GM12872 (cell line): ENCODE measurements around the gene ATP7B.

ENCODE experiments used
- TF ChIP-seq, protein P1 (sequence below): IDR thresholded peaks from 3 replicates; pipeline ENCODE4 v1.5.1; 2011; ENCODE audit warnings: low read depth, mild to moderate bottlenecking, low read length, moderate library complexity; ENCODE audit not compliant: insufficient read depth

The ATP7B gene

DNA sequence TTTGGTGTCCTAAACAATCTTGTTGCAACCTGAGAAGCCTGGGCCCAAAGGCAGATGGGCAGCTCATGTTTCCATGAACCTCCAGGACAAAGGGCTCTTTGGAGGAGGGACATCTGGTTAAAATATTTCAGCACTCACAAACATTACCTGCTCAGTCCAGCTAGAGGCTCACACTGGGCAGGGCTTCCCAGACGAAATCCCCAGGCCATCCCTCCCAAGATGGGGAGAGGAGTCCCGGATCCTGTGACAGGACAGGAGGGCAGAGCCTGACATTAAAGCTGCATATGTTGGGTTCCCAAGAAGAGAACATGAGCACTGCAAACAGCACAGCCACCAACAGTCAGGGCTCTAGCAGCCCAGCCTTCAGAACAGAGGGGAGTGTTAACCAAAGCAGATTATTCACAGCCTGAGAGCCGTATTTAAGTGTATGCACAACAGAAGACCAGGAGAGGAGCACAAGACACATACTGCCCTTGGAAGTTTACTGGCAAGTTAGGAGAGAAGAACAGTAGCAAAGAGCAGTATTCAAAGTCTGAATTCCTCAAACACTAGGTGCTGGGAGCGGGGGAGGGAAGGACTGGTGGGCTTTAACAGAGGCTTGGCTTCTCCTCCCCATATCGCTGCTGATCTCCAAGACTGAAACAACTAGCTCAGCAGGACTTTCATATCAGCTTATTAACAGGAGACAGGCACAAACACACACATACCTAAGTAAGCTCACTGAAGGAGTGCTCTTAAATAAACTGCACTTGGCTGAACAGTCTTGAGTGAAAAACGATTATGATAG lies 12.3 kb downstream of the ATP7B start:
- TF ChIP-seq, protein P1, sequence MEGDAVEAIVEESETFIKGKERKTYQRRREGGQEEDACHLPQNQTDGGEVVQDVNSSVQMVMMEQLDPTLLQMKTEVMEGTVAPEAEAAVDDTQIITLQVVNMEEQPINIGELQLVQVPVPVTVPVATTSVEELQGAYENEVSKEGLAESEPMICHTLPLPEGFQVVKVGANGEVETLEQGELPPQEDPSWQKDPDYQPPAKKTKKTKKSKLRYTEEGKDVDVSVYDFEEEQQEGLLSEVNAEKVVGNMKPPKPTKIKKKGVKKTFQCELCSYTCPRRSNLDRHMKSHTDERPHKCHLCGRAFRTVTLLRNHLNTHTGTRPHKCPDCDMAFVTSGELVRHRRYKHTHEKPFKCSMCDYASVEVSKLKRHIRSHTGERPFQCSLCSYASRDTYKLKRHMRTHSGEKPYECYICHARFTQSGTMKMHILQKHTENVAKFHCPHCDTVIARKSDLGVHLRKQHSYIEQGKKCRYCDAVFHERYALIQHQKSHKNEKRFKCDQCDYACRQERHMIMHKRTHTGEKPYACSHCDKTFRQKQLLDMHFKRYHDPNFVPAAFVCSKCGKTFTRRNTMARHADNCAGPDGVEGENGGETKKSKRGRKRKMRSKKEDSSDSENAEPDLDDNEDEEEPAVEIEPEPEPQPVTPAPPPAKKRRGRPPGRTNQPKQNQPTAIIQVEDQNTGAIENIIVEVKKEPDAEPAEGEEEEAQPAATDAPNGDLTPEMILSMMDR, result no peak

DNA sequence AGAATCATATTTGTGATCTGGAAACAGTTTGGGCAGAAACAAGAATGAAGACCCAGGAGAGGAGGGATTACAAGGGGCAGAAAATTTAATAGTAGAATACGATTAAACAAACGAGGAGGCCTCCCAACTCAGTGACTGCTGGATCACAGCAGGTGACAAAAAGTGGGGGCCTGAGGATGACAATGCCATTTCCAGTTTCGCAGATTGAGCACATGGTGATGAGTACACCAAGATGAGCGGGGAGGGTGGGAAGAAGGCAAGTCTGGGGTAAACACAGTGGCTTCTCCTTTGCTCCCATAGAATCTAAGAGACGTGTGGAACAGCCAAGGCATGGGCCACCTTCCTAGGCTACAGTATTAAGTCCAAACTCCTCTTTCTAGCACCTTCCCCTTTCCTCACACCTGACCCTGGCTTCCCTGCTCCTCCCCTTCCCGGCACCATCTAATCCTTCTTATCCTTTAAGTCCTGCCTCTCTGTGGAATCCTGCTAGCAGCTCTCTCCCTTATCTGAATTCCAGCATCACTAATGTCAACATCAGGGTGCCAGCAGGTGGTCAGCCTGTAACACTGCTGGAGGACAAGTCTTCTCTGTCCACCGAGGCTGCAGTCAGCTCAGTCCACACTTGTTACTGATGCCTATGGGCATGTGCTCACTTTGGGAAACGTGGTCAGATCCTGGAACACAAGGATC lies 13.5 kb downstream of the ATP7B start:
- TF ChIP-seq, protein P1, result no peak

DNA sequence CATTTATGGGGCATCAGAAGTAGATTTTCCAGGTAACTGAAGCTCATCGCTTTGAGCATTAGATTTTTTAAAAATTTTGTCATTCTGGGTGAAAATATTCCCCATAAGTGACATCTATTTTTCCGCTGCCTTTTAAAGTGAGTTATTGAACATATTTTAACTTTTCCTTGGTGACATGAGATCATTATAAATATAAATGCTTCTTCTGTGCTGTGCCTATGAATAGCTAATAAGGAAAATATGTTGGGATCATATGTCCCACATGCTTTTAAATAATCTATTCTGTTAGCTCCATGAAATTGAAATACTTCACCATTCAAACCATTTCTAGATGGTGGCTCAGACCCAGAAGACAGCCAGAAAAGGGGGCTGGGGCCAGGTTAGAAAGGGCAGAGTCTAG lies 14.1 kb downstream of the ATP7B start:
- TF ChIP-seq, protein P1, result no peak

DNA sequence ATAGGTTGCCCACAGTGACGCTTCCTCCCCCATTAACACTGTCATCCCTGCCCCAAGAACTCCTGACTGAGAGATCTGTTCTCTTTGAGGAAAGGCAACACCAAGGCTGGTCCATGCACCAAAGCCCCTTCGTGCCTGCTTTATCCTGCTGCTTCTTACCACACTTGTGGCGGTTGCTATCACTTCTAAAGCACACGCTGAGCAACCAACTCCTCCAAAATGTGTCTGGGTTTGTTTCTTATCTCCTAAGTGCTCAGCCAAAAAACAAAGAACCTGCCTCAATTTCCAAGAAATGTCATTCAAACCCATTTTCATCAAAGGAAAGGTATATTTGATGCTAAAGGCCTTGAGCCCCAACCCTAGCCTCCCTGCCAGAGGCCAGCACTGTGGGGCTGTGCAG lies 14.6 kb downstream of the ATP7B start:
- TF ChIP-seq, protein P1, result no peak

DNA sequence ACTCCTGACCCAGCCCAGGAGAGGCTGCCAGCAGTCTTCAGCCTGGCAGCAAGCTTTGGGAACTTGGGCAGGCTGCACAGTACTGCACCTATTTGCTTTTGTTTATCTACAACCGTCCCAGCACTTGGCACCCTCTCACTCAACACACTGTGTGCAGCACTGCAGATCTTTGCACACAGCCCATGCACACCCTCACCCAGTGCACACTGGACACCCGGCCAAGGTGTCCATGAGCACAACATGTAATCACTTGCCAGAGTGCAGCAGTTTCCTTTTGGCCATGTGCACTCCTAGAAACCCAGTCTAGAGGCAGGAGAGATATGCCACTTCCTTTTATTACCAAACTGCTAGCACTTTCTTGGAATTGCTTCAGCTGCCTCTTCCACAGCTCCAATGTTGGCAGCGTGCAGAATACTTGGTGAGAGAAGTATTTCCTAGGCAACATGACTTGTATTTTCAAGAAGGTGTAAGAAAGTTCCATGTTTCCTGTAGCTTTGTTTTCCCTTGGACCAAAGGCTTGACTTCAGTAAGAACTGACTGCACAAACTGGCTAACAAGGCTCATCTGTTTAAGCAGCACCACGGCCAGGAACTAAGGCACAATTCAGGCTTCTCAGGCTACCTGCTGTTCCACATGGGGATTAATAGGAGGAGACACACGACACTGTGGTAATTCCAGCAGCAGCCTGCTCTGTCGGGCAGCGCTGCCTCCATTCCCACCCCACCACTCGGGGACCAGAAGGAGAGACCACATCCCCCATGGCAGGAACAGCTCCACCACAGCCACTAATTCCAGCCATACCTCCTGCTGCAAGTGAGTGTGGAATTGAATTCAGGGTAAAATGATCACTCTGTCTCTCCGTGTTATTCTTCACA lies 15.3 kb downstream of the ATP7B start:
- TF ChIP-seq, protein P1, result no peak

GRCh38 chr13:51993713-51994112 lies 17.5 kb downstream of the ATP7B start:
- TF ChIP-seq, protein P1, result no peak
